ENCODE data around the gene RHNO1.
A peak's percentile ranks its signal among the peaks of the same experiment; 100 is the strongest.

The RHNO1 gene, protein sequence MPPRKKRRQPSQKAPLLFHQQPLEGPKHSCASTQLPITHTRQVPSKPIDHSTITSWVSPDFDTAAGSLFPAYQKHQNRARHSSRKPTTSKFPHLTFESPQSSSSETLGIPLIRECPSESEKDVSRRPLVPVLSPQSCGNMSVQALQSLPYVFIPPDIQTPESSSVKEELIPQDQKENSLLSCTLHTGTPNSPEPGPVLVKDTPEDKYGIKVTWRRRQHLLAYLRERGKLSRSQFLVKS

DNA sequence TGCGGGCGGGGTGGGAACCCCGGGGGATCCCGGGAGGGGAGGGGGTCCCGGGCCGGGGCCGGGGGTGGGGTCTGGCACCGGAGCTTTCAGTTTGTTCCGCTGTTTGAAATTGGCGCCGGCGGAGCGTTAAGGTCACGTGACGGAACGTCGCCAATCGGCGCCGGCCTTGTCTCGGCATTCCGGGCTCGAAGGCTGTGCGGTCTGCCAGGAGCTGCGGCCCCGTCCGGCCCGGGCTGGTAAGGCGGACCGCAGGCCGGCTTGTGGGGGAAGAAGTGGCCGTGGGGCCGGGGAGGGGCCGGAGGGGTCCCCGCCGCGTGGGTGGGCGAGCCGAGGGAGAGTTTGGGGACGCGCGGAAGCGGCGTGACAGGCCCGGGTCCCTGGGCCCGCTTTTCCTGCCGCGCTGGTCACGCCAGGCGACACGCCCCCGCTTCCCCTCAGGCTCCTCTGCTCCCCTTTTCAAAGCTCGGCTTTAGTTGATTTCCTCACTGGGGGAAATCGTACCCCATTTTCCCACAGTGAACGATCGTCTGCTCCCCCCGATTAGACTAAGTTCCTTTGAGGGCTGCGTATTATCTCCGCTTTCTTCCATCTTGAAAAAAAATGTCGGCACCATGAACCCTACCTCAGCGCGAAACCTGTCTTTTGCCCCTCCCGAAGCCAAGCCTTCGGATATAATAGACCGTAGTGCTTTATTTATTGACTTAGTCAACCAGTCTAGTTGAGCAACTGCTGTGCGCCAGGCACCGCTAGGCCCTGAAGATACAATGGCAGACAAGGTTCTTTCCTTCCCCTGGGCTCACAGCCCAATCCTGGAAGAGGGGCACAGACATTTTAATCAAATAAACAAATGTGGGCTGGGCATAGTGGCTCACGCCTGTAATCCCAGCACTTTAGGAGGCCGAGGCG, at the start of gene RHNO1, which contains the start of gene FOXM1:
RHNO1 (plus strand) TSS at position 177 of the 906 bp plus-strand sequence. CDS start 8,144 bp downstream, outside the sequence.
FOXM1 (minus strand) TSS at position 128 of the 906 bp plus-strand sequence. CDS start 2,696 bp downstream, outside the sequence.
- peak; percentile 70 to 72 for DNase-seq (ENCODE audit: low read depth in 2 of 2, low spot score in 1 of 2)

DNA sequence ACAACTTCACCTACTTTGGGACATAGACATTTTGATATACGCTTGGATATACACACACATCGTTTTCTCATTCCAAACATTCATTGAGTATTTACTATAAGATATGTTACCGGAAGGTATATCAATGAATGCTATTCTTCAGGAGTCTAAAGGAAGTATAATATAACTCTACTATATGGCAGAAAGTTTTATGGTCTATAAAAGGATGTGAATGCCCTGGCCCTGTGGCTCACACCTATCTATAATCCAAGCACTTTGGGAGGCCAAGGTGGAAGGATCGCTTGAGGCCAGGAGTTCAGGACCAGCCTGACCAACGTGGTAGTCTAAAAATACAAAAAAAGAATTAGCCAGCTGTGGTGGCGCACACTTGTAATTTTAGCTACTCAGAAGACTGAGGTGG, 47.7 kb upstream of the RHNO1 start:
- DNase-seq (ENCODE audit: low read depth in 2 of 2, low spot score in 1 of 2): no peak

DNA sequence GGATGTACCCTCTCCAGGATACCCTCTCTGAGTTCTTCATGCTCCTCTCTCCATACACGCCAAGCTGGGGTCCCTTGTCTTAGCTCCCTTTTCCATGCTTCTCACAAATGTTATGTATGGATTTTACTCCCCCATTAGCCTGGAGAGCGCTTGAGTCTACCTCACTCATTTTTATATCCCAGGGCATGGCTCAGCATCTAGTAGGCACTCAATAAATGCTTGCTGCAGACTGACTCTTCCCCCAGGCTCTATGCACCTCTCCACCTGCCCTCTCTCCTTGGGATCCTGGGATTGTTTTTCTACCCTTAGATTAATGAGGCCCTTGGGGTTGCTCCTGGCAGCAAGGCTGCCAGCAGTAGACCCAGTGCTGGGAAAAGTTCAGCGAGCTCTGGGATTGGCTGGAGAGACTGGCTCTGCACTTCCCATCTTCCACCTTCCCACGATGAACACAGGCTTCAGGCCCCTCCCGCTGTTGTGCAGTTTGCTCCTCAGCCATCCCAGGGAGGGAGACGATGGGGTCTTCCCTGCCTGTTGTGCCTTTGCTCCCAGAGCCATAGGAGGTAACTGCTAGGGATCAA, 44.4 kb upstream of the RHNO1 start:
- no peak for DNase-seq (ENCODE audit: low read depth in 2 of 2, low spot score in 1 of 2)

DNA sequence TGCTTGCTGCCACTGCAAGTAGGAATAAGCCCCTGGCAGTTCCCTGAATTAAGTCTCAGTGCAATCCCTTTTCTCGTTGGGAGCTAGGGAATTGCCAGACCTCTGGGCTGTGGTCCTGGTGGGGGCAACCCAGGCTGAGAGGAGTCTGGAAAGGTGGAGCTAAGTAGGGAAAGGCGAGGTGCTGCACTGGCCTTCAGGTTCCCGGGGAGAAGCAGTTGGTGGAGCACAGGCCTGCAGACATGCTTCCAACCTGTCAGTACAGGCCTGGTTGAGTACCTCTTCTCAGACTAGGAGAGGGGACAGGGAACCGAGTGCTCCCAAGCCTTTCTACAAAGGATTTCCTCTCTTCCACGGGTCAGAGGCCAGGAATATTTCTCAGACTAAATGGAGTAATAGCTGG, 43.7 kb upstream of the RHNO1 start:
- DNase-seq (ENCODE audit: low read depth in 2 of 2, low spot score in 1 of 2): no peak

DNA sequence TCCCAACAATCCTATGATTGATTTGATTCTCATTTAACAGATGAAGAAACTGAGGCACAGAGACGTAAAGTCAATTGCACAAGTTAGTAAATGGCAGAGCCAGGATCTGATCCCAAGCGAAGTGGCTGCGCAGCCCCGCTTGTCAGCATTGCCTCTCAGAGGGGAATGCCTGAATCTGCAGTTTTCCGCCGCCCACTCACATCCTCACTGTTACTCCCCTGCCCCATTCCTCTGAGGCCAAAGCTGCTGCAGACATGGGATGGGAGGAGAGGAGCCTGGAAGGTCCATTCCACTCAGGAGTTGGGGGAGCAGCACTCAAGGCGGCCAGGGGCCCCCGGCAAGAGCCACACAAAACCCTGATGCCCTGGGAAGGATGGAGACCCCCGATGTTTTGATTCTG, 43.2 kb upstream of the RHNO1 start:
- DNase-seq (ENCODE audit: low read depth in 2 of 2, low spot score in 1 of 2): no peak

DNA sequence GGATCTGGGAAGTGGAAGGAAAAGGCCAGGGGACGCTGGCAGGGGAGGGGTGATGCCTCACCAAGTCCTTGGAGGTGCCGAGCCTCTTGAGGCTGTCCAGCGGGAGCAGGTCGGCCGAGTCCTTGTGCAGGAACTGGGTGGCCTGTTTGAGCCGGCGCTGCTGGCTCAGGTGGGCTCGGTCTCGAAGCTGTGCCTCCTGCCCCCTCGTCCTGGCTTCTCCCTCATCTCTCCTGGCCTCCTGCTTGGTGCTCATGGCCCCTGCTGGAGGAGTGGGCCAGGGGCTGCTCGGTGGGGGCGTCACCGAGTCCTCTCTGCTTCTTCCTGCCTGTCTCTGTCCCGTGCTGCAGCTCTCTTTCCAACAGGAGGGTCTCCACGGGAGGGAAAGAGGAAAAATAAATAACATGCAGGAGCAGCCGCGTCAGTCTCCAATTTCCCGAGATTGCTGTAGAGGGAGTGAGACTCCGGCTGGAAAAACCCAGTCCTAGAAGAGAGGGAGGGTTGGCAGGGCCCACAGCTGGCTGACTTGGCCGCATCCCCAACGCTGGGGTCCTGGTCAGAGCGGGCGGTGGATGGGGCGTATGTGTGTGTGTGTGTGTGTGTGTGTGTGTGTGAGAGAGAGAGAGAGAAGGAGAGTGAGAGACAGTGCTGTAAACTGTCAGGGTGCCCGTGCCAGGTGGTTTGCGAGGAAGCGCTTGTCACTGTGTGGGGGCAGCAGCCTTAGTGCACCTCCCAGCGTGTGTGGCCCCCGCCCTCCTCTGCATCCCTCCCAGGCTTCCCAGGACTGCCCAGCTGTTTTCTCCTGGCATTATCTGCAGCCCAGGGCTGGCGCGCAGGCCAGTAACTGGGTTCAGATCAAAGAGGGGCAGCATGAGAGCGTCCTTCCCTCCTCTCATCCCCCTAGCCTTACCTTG, 42.2 kb upstream of the RHNO1 start, which contains the start of gene NRIP2:
NRIP2 (minus strand) TSS at position 455 of the 911 bp plus-strand sequence; CDS start at position 403, 52 bp downstream.
- DNase-seq (ENCODE audit: low read depth in 2 of 2, low spot score in 1 of 2): no peak

DNA sequence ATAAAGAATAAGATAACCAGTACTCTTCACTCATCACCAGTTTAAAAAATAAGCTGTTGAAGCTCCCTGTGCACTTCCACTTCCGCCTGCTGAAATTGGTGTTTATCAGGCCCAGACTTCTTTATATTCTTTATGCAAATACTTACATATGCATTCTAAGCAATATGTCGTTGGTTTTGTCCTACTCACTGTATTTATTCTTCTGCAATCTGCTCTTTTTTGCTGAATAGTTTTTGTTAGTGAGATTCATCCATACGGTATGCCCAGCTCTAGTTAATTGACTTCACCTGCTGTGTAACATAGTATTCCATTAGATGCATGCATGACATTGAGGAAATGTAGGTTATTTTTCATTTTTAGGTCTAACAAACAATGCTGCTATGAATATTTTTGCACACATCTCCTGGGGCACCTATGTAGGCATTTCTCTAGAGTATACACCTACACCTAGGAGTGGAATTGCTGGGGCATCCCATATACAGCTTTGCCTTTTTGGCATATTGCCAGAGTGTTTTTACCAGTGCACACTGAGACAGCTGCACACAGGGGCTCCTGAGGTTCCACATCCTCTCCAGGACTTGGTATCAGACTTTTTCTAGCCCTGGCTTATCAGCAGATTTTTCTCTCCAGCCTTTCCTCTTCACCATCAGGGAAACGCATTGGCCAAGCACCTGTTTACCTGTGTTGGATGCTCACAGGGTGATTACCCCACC, 41.2 kb upstream of the RHNO1 start:
- DNase-seq (ENCODE audit: low read depth in 2 of 2, low spot score in 1 of 2): no peak

DNA sequence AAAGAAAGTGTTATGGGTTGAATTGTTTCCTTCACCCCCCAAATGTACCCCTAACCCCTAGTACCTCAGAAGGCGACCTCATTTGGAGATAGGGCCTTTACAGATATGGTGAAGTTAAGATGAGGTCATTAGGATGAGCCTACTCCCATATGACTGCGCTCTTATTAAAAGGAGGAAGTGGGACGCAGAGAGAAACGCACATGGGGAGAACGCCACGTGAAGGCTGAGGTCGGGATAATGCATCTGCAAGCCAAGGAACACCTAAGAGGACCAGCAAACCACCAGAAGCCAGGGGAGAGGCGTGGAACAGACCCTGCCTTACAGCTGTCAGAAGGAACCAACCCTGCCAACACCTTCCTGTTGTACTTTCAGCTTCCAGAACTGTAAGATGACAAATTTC, 40.4 kb upstream of the RHNO1 start:
- no peak for DNase-seq (ENCODE audit: low read depth in 2 of 2, low spot score in 1 of 2)

DNA sequence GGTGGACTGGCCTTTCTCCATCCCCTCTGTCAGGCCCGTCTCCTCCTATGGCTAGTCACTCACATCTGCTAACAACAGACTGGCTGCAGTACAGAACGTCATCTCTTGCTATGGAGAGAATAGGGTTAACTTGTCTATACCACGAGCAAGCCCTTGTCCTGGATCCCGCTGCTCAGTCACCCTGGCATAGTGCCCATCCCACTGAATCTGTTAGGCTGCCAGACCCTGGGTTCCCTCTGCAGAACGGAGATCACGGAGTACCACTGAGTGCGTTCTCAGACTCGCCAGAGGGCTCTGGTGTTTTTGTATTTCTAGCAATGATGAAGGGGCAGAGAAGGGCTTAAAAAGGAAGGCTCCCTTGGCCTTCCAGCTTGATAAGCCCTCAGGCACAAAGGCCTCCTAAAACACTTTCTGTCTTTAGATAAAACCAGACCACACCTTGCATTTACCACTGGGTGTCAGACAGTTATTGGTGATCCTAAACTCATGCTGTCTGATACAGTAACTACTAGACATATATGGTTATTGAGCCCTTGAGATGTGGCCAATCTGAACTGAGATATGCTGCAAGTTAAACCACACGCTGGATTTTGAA, 35.9 kb upstream of the RHNO1 start:
- DNase-seq (ENCODE audit: low read depth in 2 of 2, low spot score in 1 of 2): no peak

DNA sequence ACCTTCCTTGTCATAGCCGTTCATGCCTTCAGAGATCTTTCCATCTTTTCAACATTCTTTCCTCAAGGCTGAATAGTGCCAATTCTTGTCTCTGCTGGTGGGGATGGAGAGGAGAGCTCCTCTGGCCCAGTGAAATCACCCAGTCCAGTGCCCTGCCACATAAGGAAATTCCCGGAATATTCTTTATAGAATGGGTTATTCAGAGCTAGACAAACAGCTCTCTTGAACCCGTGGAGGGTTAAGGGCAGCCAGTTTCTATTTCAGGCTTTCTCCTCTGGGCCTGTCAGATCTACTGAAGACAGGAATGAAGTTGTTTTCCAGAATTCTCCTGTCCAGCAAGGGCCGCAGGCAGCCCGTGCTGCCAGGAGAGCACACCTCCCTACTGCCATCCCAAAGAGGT, 34.1 kb upstream of the RHNO1 start:
- DNase-seq (ENCODE audit: low read depth in 2 of 2, low spot score in 1 of 2): no peak

DNA sequence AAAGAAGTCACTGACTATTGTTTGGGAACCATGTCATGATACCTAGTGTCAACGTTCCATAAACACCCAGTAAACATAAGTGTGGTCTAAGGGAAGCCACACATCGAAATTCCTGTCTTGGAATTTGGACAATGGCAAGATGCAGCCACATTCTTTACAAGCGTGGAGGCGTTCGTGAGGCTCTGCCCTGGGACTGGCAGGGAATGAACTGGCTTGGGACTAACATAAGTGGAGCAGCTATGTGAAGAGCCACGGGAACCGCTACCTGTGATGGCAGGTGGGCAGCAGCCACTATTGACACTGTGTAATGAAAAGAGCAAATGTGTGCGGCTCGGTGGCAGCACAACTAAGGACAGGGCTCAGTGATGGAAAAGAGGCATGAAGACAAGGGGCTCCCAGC, 32.2 kb upstream of the RHNO1 start:
- DNase-seq (ENCODE audit: low read depth in 2 of 2, low spot score in 1 of 2): no peak

DNA sequence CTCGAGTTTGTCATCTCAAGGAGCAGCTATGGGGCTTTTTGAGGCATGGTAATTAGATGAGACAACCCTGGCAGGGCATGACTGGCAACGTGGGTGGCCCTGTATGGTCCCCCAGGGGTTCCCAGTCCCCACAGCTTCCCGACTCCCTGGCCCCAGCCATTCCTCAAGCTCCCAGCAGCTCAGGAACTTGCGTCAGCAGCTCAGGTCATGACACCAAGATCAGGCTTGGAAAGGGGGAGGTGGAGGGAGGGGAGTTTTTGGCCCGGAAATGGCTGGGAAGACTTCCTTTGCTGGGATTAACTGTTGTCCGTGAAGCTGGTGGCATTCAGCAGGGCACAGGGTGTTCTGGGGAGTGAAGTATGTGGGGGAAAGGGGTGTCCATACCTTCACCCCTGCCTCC, 31.7 kb upstream of the RHNO1 start:
- no peak for DNase-seq (ENCODE audit: low read depth in 2 of 2, low spot score in 1 of 2)

DNA sequence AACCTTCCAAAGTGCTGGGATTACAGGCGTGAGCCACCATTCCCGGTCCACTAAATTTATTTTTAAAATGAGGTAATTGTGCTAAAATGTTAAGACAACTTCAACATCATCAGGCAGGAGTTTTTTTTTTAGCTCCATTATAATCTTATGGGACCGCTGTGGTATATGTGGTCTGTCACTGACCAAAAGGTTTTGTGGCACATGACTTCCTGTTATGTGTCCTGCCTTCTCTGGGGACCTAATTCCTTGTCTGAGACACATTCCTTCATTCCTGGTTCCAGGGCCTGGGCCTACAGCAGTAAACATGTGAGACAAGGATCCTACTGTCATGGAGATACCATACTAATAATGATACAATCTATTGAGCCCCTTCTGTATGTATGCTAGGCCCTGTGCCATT, 25.1 kb upstream of the RHNO1 start:
- DNase-seq (ENCODE audit: low read depth in 2 of 2, low spot score in 1 of 2): no peak

DNA sequence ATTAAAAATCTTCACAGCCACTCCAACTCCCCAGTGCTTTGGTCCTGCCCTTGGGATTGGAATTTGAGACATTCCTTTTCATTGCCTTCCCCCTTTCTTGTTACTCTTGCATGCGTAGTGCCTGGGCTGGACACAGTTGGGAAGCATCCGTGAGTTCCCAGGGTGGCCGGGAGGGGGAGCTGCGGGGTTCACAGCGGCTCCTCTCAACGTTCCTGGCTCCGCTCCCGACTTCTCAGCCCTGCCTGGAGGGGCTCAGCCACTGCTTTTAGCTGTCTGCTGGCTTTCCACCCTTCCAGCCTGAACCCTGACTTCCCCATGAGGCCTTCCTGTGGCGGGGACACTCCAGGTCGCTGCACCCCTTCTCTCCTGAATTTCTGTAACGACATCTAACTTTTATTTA, 23.4 kb upstream of the RHNO1 start:
- no peak for DNase-seq (ENCODE audit: low read depth in 2 of 2, low spot score in 1 of 2)

DNA sequence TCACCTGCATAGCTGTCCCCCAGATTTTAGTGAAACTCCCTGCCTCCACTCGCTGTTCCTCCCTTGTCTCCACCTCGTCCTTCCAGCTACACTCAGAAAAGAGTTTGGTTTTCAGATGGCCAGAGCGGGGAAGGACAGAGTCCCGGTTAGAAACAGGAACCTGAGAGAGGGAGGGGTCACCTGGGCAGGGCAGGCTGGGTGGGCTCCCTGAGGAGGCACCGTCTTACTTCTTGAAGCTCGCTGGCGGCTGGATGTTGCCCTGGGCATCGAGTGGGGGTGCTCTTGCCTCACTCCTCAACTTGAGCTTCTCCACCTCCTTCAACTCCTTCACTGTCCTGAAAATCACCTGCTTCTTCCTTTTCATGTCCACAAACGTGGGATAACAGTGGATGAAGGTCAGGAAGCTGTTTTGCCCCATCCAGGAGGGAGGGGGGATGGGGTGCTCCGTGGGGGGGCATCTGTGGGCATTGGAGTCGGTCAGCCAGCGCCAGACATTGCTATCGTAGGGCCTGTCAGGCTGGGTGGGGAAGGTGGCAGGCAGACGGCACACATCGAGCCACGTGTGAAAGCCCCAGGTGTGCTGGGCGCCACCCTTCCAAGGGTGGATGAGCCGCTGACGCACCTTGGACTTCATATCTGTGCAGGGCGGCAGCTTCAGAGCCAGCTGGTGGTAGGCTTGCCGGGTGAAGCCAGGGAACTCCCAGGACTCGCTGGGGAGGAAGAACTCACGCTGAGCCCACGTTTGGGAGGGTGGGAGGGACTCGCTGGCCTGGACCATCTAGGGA, 22.2 kb upstream of the RHNO1 start:
- no peak for DNase-seq (ENCODE audit: low read depth in 2 of 2, low spot score in 1 of 2)

DNA sequence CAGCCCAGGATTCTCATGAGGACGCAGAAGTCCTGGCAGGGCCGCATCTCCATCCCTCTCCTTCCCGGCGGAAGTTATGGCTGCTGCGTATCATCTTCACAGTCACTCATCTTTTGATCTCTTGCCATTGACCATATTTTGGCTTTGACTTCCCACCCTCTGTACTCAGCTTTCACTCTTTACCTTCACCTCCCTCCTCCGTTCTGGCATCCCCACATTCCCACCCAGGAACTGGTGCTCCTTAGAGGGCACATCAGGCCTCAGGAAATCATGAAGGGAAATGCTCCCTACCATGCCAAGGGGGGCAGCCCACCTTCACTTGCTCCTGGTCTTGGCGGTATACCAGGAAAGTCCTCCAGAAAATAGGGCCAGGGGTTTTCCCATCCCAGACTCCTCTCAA, 21.5 kb upstream of the RHNO1 start:
- no peak for DNase-seq (ENCODE audit: low read depth in 2 of 2, low spot score in 1 of 2)

DNA sequence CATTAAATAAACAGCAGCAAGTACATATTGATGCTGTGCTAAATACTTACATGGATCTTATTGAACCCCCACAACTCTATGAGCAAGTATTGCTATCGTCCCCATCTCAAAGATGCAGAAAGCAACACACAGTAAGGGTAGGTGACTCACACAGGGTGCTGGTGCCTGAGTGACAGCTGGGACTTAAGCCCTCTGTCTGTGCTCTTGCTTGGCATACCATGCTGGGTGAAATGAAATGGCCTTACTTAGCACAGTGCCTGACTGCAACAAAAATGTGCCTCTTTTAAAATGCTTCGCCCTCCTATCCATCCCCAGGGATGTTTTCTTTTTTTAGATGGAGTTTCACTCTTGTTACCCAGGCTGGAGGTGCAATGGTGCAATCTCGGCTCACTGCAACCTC, 21.0 kb upstream of the RHNO1 start:
- DNase-seq (ENCODE audit: low read depth in 2 of 2, low spot score in 1 of 2): no peak

DNA sequence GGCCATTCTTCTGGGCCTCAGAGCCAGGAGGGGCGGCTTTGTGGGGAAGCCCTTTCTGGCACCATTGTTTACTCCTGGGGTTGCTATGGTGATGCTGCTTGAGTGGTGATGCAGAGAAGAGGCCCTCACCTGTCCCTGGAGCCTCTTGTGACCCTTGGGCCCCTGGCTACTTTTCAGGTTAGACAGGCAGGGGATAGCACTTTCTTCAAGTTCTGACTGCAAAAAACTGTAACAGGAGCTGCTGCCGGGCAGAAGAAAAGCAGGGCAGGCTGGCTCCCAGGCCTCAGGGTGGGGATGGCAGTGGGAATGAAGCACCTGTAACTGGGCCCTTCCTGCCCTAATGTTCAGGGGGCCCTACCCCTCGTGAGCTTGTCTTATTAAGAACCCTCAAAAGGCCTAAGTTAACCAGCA, 20.0 kb upstream of the RHNO1 start, which contains the start of gene TEX52:
TEX52 (minus strand) TSS at position 19 of the 411 bp plus-strand sequence; CDS start at position 6, 13 bp downstream.
- DNase-seq (ENCODE audit: low read depth in 2 of 2, low spot score in 1 of 2): no peak

DNA sequence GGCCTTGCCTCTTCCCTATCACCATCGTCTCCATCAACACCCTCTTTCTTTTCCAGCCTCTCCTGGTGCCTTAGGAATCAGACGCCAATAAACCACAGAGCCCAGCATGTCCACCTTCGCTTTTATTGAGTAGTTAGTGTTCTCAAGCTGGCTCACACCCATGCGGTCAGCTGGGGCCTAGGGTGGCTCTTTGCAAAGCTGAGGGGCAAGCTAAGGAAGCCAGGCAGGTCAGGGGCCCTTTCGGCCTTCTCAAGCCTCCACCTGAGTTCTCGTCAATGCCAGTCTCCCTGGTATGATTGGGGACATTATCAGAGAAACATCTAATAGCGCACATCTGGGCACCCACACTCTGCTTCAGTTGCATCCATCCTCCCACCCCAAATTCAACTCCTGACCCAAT, 19.4 kb upstream of the RHNO1 start:
- DNase-seq (ENCODE audit: low read depth in 2 of 2, low spot score in 1 of 2): no peak
